Liver (tissue), 9 donors: ENCODE results near the gene COL5A1. TPM values are rescaled to one million over a fixed set of nuclear protein-coding genes. Genes with fewer than 3 reads are reported as not detected.

Source experiments
- DNase-seq: peaks from one replicate; pipeline ENCODE4 v3.0.0-alpha.2; 2017; ENCODE audit warnings: low spot score
- H3K27ac ChIP-seq, 2 donors: one replicate each; pipeline ENCODE4 v1.7.0; 2013; ENCODE audit warnings: inconsistent platforms in 2 of 2, low read length in 2 of 2, control low read depth in 1 of 2, low read depth in 1 of 2, mild to moderate bottlenecking in 1 of 2
- H3K27me3 ChIP-seq, 4 donors: one replicate each; pipeline versions ENCODE4 v1.6.1 to v1.7.0; 2013; ENCODE audit warnings: low read length in 3 of 4, inconsistent platforms in 1 of 4, mild to moderate bottlenecking in 1 of 4, moderate library complexity in 1 of 4; ENCODE audit not compliant: control insufficient read depth in 4 of 4, insufficient read depth in 4 of 4
- H3K36me3 ChIP-seq, 4 donors: one replicate each; pipeline versions ENCODE4 v1.6.1 to v1.7.0; 2013; ENCODE audit warnings: low read length in 3 of 4, mild to moderate bottlenecking in 3 of 4, low read depth in 1 of 4, moderate library complexity in 1 of 4; ENCODE audit not compliant: control insufficient read depth in 4 of 4, insufficient read depth in 3 of 4
- H3K4me1 ChIP-seq, 4 donors: one replicate each; pipeline versions ENCODE4 v1.6.1 to v1.7.0; 2013; ENCODE audit warnings: low read length in 3 of 4, mild to moderate bottlenecking in 3 of 4, moderate library complexity in 1 of 4; ENCODE audit not compliant: control insufficient read depth in 4 of 4, insufficient read depth in 4 of 4
- H3K4me3 ChIP-seq, 3 donors: one replicate each; pipeline versions ENCODE4 v1.6.1 to v1.7.0; 2013; ENCODE audit warnings: low read length in 3 of 3, control low read depth in 1 of 3, low read depth in 1 of 3, mild to moderate bottlenecking in 1 of 3
- H3K9ac ChIP-seq, 2 donors: one replicate each; pipeline ENCODE4 v1.7.0; 2013; ENCODE audit warnings: low read length in 2 of 2, mild to moderate bottlenecking in 2 of 2, moderate library complexity in 2 of 2, control low read depth in 1 of 2, low read depth in 1 of 2
- H3K9me3 ChIP-seq, 4 donors: one replicate each; pipeline versions ENCODE4 v1.6.1 to v1.7.0; 2013; ENCODE audit warnings: low read length in 3 of 4; ENCODE audit not compliant: control insufficient read depth in 4 of 4
- ATF3 ChIP-seq: IDR thresholded peaks from 2 replicates; pipeline ENCODE4 v1.6.1; 2016; ENCODE audit warnings: antibody characterized with exemption
- CTCF ChIP-seq: fragments of 150-350 bp; IDR thresholded peaks from 2 replicates; pipeline ENCODE4 v1.5.1; 2017; ENCODE audit warnings: improper control_type of control experiment, low read depth, low read length; ENCODE audit not compliant: missing input control
- EGR1 ChIP-seq, 2 donors: IDR thresholded peaks; 2 replicates each; pipeline ENCODE4 v1.6.1; 2016 to 2018; ENCODE audit warnings: antibody characterized with exemption in 2 of 2, low read depth in 2 of 2
- FOXA1 ChIP-seq: IDR thresholded peaks from 2 replicates; pipeline ENCODE4 v1.6.1; 2016; ENCODE audit warnings: antibody characterized with exemption
- FOXA2 ChIP-seq: IDR thresholded peaks from 2 replicates; pipeline ENCODE4 v1.6.1; 2016; ENCODE audit warnings: antibody characterized with exemption
- GABPA ChIP-seq, 2 donors: IDR thresholded peaks in 1 of 2; conservative IDR thresholded peaks in 1 of 2; 2 replicates each; pipeline ENCODE4 v1.6.1; 2016; ENCODE audit warnings: antibody characterized with exemption in 2 of 2, mild to moderate bottlenecking in 1 of 2, moderate library complexity in 1 of 2
- HNF4G ChIP-seq: IDR thresholded peaks from 2 replicates; pipeline ENCODE4 v1.6.1; 2016; ENCODE audit warnings: antibody characterized with exemption
- JUND ChIP-seq, 2 donors: IDR thresholded peaks; 2 replicates each; pipeline ENCODE4 v1.6.1; 2016; ENCODE audit warnings: antibody characterized with exemption in 2 of 2
- NR2F2 ChIP-seq: IDR thresholded peaks from 2 replicates; pipeline ENCODE4 v1.6.1; 2016; ENCODE audit warnings: antibody characterized with exemption
- RAD21 ChIP-seq, 2 donors: IDR thresholded peaks; 2 replicates each; pipeline ENCODE4 v1.6.1; 2016; ENCODE audit warnings: antibody characterized with exemption in 2 of 2, mild to moderate bottlenecking in 2 of 2
- RXRA ChIP-seq, 2 donors: IDR thresholded peaks; 2 replicates each; pipeline ENCODE4 v1.6.1; 2017 to 2018; ENCODE audit warnings: antibody characterized with exemption in 2 of 2, mild to moderate bottlenecking in 1 of 2
- SP1 ChIP-seq: IDR thresholded peaks from 2 replicates; pipeline ENCODE4 v1.6.1; 2018; ENCODE audit warnings: antibody characterized with exemption, mild to moderate bottlenecking
- TAF1 ChIP-seq: conservative IDR thresholded peaks from 2 replicates; pipeline ENCODE4 v1.6.1; 2016; ENCODE audit warnings: antibody characterized with exemption, mild to moderate bottlenecking
- YY1 ChIP-seq: IDR thresholded peaks from 2 replicates; pipeline ENCODE4 v1.6.1; 2016; ENCODE audit warnings: antibody characterized with exemption, mild to moderate bottlenecking
- ZBTB33 ChIP-seq: IDR thresholded peaks from 2 replicates; pipeline ENCODE4 v1.6.1; 2016; ENCODE audit warnings: antibody characterized with exemption
- WGBS: extraction: QIAGEN DNeasy Blood & Tissue Kit; methylation state at CpG from one replicate; pipeline ENCODE4 v1.1.7; 2013; 5-methylcytosine and 5-hydroxymethylcytosine counted together
- polyA plus RNA-seq, 2 donors: library from polyadenylated mRNA; stranded (reverse) in 1 of 2; unstranded in 1 of 2; fragments of 200-250 nt in 1 of 2; fragments of >200 nt in 1 of 2; fragmentation: Nextera tagmentation in 1 of 2; extraction: Ambion mirVana in 1 of 2; gene quantifications; one replicate each; pipeline versions ENCODE4 v1.2.1 to v1.2.3, GENCODE V29; 2013 to 2015
- total RNA-seq, 2 donors: library from RNA; depleted of rRNA; stranded (reverse); fragments of >200 nt; gene quantifications; one replicate each; pipeline ENCODE4 v1.2.3, GENCODE V29; 2014
- TF ChIP-seq, protein P1 (sequence below): IDR thresholded peaks from 2 replicates; pipeline ENCODE4 v1.6.1; 2016; ENCODE audit warnings: antibody characterized with exemption
- TF ChIP-seq, protein P2 (sequence below): IDR thresholded peaks from 2 replicates; pipeline ENCODE4 v1.6.1; 2016; ENCODE audit warnings: antibody characterized with exemption, mild to moderate bottlenecking
- donor health status: healthy.
- donor health status: healthy.
- donor health status: healthy.
- donor health status: healthy.
- donor health status: healthy.

The COL5A1 gene
- total and polyA plus RNA-seq, 4 donors: 0.67 to 15.6 (median 11.2) TPM

GRCh38 chr9:134592819-134593200, 48.8 kb upstream of the COL5A1 start (continued):
- TF ChIP-seq CTCF (no peak), ATF3 (no peak), FOXA2 (no peak), EGR1 (IDR thresholded peaks at IDR 0.05; ENCODE audit: low read depth in 2 of 2) (no peak), SP1 (no peak), RXRA (IDR thresholded peaks at IDR 0.05) (no peak), TAF1 (no peak), JUND (IDR thresholded peaks at IDR 0.05) (no peak), HNF4G (no peak), GABPA (IDR thresholded peaks at IDR 0.05 in 1 of 2, conservative IDR thresholded peaks at IDR 0.05 in 1 of 2) (no peak), FOXA1 (no peak), NR2F2 (no peak)
- TF ChIP-seq, protein P1, sequence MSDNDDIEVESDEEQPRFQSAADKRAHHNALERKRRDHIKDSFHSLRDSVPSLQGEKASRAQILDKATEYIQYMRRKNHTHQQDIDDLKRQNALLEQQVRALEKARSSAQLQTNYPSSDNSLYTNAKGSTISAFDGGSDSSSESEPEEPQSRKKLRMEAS: no peak

DNA sequence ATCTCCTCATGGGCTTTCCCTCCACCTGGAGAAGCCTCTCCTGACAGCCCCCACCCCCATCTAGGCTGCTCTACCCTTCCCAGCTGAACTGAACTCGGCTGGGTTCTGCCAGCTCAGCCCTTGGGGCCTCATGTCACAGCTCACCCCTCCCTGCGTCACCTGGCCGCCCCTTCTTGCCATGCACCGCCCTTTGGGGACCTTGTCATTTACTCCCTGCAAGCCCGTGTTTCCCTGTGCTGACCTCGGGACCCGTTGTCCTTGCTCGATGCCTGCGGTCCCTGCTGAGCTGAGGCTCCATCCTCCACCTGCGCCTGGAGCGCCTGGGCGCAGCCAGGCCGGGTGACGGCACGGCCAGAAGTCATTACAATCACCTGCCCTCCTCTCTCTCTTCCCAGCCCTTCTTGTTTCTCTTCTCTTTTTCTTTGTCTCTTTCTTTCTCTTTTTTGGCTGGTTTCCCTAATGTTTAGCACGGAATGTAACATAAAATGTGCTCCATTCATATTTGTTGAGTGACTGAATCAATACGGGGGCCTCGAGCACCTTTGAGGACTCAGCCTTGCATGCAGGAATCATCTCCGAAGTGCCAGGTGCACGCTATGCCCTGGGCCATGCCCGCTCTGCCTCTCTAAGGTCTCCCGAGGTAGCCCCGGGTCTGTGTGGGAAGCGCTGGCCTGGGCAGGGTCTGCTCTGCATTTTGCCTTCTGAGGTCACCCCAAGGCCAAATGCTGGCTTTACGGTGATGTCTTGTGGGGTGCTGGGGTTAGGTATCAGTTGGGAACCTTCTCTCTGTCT, 48.1 kb upstream of the COL5A1 start:
- DNase-seq: peak; percentile 13
- Histone ChIP-seq H3K4me3 (no peak overlapping the region), H3K9me3 (no peaks in the 10 kb centered on the region), H3K36me3 (peaks cover 0 to 1% (median 0%) of the 10 kb centered on the region in 4 donors), H3K9ac (no peak overlapping the region), H3K4me1 (peaks cover 0 to 5% (median 2%) of the 10 kb centered on the region in 4 donors), H3K27ac (no peak overlapping the region), H3K27me3 (no peaks in the 10 kb centered on the region)
- WGBS: 81% methylated on average over 25 of the region's 25 CpGs
- TF ChIP-seq TAF1: no peak
- TF ChIP-seq FOXA2: no peak
- no peak for TF ChIP-seq NR2F2
- no peak for TF ChIP-seq FOXA1
- no peak for TF ChIP-seq YY1
- no peak for TF ChIP-seq SP1
- no peak for TF ChIP-seq ZBTB33
- TF ChIP-seq ATF3: no peak
- TF ChIP-seq, protein P1: no peak
- no peak for TF ChIP-seq GABPA (IDR thresholded peaks at IDR 0.05 in 1 of 2, conservative IDR thresholded peaks at IDR 0.05 in 1 of 2)
- TF ChIP-seq, protein P2, sequence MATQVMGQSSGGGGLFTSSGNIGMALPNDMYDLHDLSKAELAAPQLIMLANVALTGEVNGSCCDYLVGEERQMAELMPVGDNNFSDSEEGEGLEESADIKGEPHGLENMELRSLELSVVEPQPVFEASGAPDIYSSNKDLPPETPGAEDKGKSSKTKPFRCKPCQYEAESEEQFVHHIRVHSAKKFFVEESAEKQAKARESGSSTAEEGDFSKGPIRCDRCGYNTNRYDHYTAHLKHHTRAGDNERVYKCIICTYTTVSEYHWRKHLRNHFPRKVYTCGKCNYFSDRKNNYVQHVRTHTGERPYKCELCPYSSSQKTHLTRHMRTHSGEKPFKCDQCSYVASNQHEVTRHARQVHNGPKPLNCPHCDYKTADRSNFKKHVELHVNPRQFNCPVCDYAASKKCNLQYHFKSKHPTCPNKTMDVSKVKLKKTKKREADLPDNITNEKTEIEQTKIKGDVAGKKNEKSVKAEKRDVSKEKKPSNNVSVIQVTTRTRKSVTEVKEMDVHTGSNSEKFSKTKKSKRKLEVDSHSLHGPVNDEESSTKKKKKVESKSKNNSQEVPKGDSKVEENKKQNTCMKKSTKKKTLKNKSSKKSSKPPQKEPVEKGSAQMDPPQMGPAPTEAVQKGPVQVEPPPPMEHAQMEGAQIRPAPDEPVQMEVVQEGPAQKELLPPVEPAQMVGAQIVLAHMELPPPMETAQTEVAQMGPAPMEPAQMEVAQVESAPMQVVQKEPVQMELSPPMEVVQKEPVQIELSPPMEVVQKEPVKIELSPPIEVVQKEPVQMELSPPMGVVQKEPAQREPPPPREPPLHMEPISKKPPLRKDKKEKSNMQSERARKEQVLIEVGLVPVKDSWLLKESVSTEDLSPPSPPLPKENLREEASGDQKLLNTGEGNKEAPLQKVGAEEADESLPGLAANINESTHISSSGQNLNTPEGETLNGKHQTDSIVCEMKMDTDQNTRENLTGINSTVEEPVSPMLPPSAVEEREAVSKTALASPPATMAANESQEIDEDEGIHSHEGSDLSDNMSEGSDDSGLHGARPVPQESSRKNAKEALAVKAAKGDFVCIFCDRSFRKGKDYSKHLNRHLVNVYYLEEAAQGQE: no peak
- no peak for TF ChIP-seq RAD21 (IDR thresholded peaks at IDR 0.05)
